Hematopoietic multipotent progenitor cell treated with erythropoietin and hydrocortisone succinate and interleukin-3 and kit ligand, for 15 days (in vitro differentiated cells): ENCODE results near the gene CFAP52.
"Not testable (repeated sequence)": the region's sequence is repeated elsewhere in the genome, so short reads cannot be mapped to it uniquely, and the experiment has no call there.

ENCODE experiments used
- DNase-seq: peaks from one replicate; pipeline ENCODE4 v3.0.0-alpha.2; 2015; ENCODE audit warnings: low spot score

The CFAP52 gene

DNA sequence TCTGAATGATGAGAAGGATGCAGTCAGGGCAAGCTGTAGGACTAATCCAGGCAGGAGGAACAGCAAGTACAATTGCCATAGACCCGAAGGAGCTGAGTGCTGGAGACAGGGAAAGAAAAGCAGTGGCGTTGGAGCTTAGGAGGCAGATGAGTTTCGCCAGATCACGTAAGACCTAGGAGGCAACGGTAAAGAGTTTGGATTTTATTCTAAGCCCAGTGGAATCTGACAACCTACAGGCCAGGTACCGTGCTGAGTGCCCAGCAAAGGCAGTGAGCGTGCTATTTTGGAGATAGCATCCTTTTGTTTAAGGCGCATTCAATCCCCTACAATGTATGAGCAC, 70.1 kb downstream of the CFAP52 start:
- no peak for DNase-seq

DNA sequence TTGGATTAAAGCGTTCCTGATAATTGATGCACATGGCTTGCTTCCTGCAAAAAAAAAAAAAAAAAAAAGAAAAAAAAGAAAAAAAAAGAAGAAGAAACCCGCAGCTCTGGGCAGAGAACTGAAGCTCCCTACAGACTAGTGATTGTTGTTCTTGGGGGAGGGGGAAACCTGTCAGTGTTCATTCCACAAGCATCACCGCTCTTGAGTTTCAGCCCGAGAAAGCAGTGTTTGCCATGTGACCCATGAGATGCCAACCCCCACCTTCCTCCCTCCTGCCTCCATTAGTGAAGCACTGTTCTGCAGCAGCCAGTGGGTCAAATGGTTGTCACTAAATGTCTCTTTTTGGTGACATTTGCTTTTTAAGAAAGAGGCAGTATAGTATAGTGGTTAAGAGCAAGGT, 70.6 kb downstream of the CFAP52 start:
- no peak for DNase-seq

DNA sequence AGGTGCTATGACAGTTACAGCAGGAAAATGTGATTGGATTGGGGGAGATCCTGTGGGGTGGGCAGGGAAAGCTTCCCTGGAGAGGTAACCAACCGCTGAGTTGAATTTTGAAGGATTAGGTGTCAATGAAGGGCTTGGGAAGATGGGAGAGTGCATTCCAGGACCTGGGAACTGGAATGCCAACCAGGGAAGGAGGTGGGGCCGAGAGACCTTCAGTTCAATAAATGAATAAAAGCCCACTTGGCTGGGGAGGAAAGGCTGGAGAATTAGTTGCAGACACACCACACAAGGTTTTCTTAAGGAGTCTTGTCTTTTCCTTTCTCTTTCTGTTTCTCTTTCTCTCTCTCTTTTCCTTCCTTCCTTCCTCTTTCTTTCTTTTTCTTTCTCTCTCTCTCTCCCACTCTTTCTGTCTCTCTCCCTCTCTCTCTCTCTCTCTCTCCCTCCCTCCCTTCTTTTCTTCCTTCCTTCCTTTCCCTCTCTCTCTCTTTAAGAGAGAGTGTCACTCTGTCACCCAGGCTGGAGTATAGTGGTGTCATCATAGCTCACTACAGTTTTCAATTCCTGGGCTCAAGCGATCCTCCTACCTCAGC, 72.2 kb downstream of the CFAP52 start:
- DNase-seq = no peak

DNA sequence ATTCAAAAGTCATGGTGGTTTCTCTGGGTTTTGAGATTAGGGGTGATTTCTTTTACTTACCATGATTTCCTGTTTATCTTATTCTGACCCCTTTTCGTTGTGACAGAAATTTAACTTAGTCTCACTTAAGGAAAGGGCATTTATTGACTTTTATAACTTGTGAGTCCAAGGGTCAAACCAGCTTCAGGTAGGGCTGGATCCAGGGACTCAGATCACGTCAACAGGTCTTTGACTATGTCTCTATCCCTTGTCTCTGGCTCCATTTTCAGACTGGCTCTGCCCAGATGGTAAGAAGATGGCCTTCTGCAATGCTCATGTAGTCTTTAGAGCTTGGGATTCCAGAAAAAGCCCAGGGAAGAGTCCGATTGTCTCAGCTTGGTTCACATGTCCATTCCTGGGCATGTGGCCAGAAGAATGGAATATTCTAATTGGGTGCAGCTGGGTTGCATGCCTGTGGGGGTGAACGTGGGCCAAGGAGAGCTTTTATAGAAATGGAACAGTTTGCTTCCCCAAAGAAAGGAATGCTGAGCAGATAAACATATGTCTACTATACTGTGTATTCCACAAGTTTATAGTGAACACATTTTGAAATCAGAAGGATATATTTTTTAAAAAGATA, 82.3 kb downstream of the CFAP52 start:
- DNase-seq = no peak

DNA sequence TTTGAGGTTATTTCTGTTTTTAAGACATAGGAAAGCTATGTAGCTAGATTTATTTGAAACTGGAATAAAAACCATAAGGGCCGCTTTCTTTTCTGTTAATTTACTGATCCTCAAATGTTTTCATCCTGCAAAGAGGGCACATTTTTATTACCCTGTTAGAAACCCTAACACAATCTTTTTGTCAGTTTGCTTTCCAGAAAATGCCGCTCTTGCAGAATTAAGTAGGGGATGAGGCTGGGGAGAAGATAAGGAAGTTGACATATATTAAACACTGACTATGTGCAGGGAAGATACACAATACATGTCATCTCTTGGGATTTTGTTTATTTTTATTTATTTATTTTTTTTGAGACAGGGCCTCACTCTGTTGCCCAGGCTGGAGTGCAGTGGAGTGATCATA, 84.6 kb downstream of the CFAP52 start:
- DNase-seq = no peak

DNA sequence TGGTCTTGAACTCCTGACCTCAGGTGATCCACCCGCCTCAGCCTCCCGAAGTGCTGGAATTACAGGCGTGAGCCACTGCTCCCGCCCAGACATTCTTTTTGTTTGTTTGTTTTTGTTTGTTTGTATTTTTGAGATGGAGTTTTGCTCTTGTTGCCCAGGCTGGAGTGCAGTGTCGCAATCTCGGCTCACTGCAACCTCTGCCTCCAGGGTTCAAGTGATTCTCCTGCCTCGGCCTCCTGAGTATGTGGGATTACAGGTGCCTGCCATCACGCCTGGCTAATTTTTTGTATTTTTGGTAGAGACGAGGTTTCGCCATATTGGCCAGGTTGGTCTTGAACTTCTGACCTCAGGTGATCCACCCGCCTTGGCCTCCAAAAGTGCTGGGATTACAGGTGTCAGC, 87.1 kb downstream of the CFAP52 start:
- DNase-seq = not testable (repeated sequence)

DNA sequence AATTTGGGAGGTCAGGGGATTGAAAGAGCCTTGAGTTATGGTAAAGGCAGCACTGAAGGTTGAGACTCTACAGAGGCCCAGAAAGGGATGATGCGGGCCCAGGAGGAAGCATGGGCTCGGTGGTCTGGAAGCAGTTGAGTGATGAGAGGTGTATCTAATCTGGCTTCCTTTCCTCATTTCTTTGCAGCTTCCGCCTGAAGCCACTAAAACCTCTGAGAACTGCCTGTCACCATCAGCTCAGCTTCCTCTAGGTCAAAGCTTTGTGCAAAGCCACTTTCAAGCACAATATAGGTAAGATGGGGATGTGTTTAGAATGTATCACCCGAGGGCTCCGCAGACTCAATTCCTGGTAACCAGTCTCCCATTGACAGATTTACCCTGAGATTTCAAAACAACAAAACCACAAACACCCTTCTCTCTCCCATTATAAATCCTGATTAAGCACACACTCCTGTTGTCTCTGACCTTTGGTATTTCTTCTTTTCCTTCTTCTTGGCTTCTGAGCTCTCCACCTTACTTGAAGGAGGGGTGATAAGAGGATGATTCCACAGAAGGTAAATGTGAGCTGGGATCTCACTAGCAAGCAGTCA, 90.1 kb downstream of the CFAP52 start:
- no peak for DNase-seq

DNA sequence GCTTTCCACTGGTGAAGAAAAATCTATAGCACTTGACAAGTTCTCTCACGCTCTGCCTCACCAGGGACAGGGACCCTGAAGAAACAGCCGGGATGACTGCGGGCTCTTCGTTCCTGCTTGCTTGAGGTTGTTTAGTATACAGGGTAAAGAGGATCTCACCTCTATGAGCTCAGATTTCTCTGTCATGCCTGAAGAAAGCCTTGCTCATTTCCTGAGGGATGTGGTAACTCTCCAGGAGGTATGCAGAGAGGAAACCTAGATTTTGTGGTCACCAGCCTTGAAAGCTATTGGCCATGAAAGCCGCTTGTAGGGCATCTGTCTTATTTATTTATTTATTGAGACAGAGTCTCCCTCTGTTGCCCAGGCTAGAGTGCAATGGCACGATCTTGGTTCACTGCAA, 92.1 kb downstream of the CFAP52 start:
- no peak for DNase-seq

DNA sequence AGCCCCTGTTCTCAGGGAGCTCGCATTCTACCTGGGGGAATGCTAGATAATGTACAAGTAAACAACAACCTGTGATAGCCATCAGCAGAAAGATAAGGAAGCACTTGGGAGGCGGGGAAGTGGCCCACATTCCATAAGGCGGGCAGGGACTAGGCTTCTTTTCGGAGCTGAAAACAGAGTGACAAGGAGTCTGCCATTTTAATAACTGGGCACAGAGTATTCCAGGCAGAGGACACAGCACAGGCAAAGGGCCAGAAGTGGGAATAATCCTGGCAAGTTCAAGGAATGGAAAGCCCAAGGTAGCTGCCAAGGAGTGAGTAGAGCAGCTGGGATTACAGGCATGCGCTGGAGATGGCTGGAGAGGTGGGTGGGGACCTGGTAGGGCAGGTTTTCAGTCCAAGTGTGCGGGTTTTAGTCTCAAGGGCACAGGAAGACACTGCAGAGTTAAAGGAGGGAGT, 93.1 kb downstream of the CFAP52 start:
- no peak for DNase-seq

DNA sequence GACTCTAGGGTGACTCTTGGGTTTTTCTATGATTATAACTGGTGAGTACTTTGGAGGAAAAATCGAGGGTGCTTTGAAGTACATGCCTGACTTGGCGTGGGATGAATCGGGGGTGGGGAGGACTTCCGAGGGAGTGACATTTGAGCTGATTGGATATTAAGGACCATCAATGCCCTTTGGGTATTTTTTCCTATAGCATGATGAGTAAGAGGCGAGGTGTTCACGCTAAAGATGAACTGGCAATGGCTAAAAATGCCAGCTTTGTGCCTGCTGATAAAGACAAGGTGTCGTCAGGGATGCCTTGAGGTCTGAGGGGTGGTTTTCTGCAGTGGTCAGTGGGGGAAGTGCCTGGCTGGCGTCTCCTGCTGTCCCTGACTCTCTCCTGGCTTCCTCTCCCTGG, 94.2 kb downstream of the CFAP52 start:
- no peak for DNase-seq

DNA sequence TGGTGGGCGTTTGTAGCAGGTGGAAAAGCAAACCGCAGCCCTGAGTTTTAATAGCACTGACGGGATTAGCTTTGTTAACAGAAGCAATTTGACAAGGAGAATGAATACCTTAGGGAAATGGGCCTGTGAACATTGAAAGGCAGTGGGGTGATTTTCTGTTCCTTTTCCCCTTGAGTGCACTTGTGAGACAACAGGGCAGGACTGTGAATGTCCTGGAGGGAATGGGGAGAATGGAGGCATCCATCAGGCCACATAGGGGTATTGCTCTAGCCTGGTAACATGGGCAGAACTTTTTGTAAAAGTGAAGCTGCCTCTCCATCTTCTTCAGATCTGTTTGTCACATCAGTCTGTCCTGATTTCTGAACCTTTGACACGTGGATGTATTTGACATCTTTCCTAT, 95.1 kb downstream of the CFAP52 start:
- no peak for DNase-seq

DNA sequence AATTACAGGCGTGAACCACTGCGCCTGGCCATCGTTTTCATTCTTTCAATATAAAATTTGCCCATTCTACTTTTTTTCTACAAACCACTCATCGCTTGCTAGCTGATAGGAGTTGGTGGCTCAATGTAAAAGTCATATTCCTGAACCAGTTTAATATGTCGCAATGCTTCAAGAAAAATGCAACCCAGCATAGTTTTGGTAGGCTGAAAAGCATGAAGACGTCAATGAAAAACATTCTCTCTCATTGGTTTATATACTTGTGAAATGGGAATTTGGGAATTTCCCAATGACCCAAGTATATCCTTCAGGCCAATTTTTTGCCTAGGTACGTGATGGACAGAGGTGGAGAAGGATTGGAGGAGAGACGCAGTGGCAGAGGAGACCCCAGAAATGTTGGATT, 95.8 kb downstream of the CFAP52 start:
- DNase-seq = no peak

DNA sequence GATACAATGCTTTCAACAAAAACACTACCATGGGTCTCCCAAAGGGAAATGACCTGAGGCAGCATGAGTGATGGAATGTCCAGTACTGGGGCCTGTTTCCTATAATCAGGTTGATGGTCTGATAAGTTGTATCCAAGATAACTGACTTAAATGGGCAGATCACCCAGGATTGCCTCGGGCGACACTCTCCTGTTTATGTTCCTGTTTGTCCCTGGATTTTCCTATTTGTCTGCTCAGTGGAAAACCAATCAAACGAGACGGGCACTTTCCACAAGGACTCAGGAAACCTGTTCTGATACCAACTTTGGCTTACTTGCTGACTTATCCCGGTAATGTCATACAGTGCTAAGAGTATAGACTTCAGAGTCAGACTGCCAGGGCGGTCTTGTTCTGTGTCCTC, 96.2 kb downstream of the CFAP52 start:
- no peak for DNase-seq

DNA sequence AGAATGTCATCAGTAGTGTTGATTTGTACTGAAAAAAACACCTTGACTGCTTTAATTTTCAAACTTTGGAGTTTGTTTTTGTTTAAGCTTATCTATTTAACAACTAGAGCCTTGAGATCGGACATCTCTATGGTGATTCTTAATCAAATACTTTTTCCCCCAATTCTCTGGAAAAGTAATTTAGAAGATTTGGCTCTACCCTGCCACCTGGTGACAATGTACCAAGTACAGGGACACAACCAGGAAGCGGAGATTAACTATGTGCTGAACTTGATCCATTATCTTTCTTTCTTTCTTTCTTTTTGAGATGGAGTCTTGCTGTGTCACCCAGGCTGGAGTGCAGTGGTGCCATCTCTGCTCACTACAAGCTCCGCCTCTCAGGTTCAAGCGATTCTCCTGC, 99.6 kb downstream of the CFAP52 start:
- no peak for DNase-seq

DNA sequence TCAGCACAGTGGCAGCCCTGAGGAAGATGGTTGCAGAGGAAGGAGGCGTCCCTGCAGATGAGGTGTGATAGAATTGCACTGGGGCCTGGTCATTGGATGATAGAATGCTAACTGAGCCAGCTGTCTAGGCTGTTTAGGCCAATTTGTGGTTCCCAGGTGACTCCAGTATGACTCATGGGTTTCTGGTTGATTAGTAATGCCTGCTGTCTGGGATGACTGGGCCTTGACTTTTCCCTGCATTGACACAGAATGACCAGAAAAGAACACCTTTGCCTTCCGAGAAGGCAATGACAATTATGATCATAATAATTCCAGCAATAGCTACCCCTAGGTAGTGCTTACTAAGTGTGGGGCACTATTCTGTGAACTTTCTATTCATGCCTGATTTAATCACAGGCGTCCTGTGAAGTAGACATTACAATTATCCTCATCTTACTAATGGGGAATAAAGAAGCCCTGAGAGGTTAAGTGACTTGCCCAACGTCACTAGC, 100.4 kb downstream of the CFAP52 start:
- DNase-seq = no peak

DNA sequence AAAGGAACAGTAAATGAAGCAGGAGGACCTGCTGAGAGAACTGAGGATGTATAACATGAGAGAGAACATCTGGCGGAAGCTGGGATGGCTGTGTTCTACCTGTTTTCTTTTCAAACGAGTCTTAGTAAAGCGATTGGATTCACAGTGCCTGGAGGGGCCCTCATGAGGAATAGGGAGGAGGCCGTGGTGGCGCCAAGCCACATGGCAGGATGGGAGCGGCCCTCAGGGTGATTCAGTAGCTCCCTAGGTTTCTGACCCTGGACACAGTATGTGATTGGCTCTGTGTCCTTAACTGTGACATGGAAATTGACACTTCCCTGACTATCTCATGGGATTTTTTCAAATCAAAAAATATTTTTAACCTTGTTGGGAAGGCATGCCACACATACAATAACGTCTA, 101.0 kb downstream of the CFAP52 start:
- DNase-seq = no peak

DNA sequence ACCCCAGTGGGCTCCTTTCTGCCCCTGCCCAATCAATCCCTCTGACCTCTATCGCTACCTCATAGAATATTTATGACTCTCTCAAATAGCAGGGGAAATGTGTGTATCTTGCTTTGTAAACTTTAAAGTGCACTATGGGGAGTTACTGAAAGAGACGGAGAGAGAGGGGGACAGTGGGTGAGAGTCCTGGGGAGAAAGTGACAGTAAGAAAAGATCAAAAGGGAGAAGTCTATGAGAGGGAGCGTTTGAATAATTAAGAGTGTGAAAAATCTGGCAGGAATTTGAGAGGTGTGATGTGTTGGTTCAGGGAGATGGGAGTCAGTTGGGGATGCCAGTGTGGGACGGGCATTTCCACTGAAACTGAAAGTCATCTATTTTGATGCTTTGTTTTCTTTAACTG, 101.5 kb downstream of the CFAP52 start:
- DNase-seq = no peak

DNA sequence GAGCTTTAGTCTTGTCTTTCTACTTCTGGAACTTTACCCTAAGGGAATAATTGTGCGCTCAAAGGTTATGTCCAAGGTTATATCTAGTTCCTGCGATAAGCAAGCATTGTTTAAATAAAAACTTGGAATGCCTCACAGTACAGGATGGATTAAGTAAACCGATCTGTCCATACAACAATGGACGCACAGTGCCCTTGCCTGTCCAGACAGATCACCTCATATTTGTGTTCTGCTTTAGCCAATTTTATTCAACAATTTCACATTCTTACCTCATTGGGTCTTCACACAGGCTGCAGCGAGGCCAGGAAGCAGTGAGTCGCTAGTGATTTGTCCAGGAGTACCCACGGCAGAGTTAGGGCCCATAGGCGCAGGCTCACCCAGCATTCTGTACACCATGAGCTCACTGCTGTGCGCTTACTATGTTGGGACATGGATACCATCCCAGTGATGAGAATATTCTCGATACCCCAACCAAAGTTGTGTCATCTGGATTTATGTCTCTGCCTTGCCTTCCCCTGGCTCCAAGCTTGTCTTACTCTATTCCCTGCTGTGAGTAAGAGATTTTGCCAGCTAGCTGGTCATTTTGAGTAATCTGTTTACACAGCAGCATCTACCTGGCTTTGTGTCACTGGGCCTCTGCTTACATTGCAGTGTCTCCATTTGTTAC, 108.6 kb downstream of the CFAP52 start:
- no peak for DNase-seq
